Measurements from ENCODE around the gene APOBR.

DNA sequence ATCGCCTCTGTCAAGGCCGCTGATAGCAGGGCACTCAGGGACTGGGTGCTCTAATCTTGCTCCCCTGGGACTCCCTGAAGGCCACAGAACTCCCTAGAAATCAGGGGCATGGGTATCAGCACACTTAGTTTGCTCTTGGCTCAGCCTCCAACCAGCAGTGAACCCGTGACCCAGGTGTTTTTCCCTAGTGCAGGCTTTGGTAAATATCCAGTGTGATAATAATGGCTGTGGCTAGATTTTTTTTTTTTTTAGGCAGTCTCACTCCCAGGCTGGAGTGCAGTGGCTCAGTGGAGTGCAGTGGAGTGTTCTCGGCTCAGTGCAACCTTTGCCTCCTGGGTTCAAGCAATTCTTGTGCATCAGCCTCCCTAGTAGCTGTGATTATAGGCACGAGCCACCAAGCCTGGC is 34.0 kb downstream of the APOBR start:
- TF ChIP-seq EZH2phosphoT487 (IDR thresholded peaks at IDR 0.05; ENCODE audit: insufficient read depth, low read depth) (no peak), EZH2 (IDR thresholded peaks at IDR 0.05; ENCODE audit: insufficient read depth, poor library complexity, severe bottlenecking) (no peak)

Measured in GM23248 (cell line).